Tibial nerve (tissue), 3 donors: ENCODE results near the gene STAB1.

Experiments used
- CTCF ChIP-seq, 5 experiments: fragments of 200-600 bp in 3 of 5; fragments of 450-650 bp in 2 of 5; sonication (generic) in 3 of 5; IDR thresholded peaks; one replicate each; pipeline ENCODE4 v1.5.1; 2016 to 2019; ENCODE audit warnings: antibody characterized with exemption in 5 of 5, mild to moderate bottlenecking in 3 of 5, moderate library complexity in 2 of 5
- POLR2A ChIP-seq, 2 donors: fragments of 450-650 bp; IDR thresholded peaks; one replicate each; pipeline ENCODE4 v1.6.1; 2017; ENCODE audit warnings: antibody characterized with exemption in 2 of 2, mild to moderate bottlenecking in 2 of 2, moderate library complexity in 2 of 2

- TF ChIP-seq CTCF (IDR thresholded peaks at IDR 0.05) (no peak), POLR2A (IDR thresholded peaks at IDR 0.05) (no peak)
These were observed 16.4 kb downstream of the STAB1 start for GRCh38 chr3:52511509-52511908.
